ENCODE measurements around the gene ZKSCAN1.

ZKSCAN1 gene

GRCh38 chr7:100082978-100083377, 67.6 kb downstream of the ZKSCAN1 start:
- no peak for DNase-seq

- DNase-seq: no peak
These were observed 70.1 kb downstream of the ZKSCAN1 start for GRCh38 chr7:100085515-100085914.

- DNase-seq: no peak
These were observed 71.8 kb downstream of the ZKSCAN1 start for GRCh38 chr7:100087055-100087750.

DNA sequence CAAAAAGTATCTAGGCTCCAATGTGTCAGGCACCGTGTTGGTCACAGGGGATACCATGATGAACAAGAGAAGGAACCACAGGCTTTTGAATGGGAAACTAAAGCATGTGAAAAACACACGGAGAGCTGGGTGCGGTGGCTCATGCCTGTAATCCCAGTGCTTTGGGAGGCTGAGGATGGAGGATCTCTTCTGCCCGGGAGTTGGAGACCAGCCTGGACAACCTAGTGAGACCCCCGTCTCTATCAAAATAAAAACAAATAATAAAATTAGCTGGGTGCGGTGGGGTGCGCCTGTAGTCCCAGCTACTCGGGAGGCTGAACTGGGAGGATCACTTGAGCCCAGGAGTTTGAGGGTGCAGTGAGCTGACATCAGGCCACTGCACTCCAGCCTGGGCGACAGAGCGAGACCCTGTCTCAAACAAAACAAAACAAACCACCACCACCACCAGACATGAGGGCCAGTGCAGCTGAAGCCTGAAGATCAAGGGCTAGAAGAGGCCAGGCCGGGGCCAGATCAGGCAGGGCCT, 72.8 kb downstream of the ZKSCAN1 start:
- no peak for DNase-seq

- DNase-seq: peak; percentile 89
These were observed 73.4 kb downstream of the ZKSCAN1 start, which contains the start of gene COPS6 for GRCh38 chr7:100088621-100089457. COPS6 (plus strand) TSS chr7:100088969; CDS start chr7:100088991, 22 bp downstream.

DNA sequence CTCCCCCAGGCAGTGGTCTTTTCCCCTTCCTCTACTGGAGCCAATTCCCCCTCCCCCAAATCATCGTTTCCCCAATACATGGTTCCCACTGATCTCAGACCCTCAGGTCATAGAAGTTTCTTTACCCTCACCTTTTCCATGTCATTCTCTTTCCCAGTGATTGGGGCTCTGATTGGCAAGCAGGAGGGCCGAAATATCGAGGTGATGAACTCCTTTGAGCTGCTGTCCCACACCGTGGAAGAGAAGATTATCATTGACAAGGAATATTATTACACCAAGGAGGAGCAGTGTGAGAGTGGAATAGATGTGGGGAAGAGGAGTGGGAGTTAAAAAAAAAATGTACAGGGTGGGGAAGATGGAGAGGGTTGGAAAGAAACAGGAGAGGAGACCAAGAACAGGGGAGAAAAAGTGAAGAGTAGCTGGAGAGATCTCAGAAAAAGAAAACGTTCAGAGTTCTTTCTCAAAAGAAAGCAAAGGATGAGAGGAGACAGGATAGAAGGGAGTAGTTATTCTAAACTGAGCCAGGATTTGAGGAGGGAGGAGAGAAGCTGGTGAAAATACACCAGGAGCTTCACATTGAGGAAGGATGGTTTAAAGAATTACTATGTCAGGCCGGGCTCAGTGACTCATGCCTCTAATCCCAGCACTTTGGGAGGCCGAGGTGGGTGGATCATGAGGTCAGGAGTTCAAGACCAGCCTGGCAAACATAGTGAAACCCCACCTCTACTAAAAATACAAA, 74.2 kb downstream of the ZKSCAN1 start:
- no peak for DNase-seq

GRCh38 chr7:100090527-100091410, 75.4 kb downstream of the ZKSCAN1 start:
- DNase-seq: no peak

All from CD4-positive, alpha-beta T cell treated with Interleukin-10 for 1 hour (primary cell).